Measurements from ENCODE around the gene ITGB7. TPM values are rescaled to one million over a fixed set of nuclear protein-coding genes. Genes with fewer than 3 reads are reported as not detected.

ITGB7 gene
- total and polyA plus RNA-seq, 9 of the 15 experiments (the other 6 are each of a cell fraction or from before 2014, with no cell fraction given), result 0.06 to 2.0 (median 0.67) TPM

- TF ChIP-seq HNRNPH1 (optimal IDR thresholded peaks at IDR 0.05; ENCODE audit: low read depth, low read length) (no peak), POLR2AphosphoS2 (IDR thresholded peaks at IDR 0.05; ENCODE audit: low read length) (no peak), MED1 (CRISPR knock-in tag; IDR thresholded peaks at IDR 0.05; ENCODE audit: borderline replicate concordance) (no peak), KLF16 (IDR thresholded peaks at IDR 0.05) (no peak), ZNF324 (CRISPR knock-in tag; IDR thresholded peaks at IDR 0.05) (no peak), ZNF444 (CRISPR knock-in tag; IDR thresholded peaks at IDR 0.05) (no peak), ZNF830 (CRISPR knock-in tag; IDR thresholded peaks at IDR 0.05) (no peak), ZNF23 (CRISPR knock-in tag; IDR thresholded peaks at IDR 0.05) (no peak), E2F1 (CRISPR knock-in tag; IDR thresholded peaks at IDR 0.05) (no peak), PHF20 (IDR thresholded peaks at IDR 0.05; ENCODE audit: partially characterized antibody) (no peak), RBM14 (IDR thresholded peaks at IDR 0.05; ENCODE audit: borderline replicate concordance, insufficient read depth, low read depth, low read length) (no peak), ARID1B (IDR thresholded peaks at IDR 0.05) (peak; percentile 15; the same call in 1 of the 2 replicates), MAFF (IDR thresholded peaks at IDR 0.05; ENCODE audit: low read length) (no peak), SAFB (IDR thresholded peaks at IDR 0.05; ENCODE audit: borderline replicate concordance, low read depth, low read length) (peak; percentile 39; the same call in 1 of the 2 replicates), POLR2A (conservative IDR thresholded peaks at IDR 0.05) (no peak), GTF2E2 (tag; IDR thresholded peaks at IDR 0.05) (no peak), XRCC3 (IDR thresholded peaks at IDR 0.05) (no peak), MTA2 (IDR thresholded peaks at IDR 0.05; ENCODE audit: low read depth) (0 out of 2 replicates have a peak, but pooled peaks have one; percentile 17)
- TF ChIP-seq, protein P1, sequence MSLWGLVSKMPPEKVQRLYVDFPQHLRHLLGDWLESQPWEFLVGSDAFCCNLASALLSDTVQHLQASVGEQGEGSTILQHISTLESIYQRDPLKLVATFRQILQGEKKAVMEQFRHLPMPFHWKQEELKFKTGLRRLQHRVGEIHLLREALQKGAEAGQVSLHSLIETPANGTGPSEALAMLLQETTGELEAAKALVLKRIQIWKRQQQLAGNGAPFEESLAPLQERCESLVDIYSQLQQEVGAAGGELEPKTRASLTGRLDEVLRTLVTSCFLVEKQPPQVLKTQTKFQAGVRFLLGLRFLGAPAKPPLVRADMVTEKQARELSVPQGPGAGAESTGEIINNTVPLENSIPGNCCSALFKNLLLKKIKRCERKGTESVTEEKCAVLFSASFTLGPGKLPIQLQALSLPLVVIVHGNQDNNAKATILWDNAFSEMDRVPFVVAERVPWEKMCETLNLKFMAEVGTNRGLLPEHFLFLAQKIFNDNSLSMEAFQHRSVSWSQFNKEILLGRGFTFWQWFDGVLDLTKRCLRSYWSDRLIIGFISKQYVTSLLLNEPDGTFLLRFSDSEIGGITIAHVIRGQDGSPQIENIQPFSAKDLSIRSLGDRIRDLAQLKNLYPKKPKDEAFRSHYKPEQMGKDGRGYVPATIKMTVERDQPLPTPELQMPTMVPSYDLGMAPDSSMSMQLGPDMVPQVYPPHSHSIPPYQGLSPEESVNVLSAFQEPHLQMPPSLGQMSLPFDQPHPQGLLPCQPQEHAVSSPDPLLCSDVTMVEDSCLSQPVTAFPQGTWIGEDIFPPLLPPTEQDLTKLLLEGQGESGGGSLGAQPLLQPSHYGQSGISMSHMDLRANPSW (CRISPR knock-in tag; IDR thresholded peaks at IDR 0.05), result no peak
- TF ChIP-seq, protein P2, sequence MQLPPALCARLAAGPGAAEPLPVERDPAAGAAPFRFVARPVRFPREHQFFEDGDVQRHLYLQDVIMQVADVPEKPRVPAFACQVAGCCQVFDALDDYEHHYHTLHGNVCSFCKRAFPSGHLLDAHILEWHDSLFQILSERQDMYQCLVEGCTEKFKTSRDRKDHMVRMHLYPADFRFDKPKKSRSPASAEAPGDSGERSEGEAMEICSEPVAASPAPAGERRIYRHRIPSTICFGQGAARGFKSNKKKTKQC (CRISPR knock-in tag; IDR thresholded peaks at IDR 0.05), result no peak
- TF ChIP-seq, protein P3, sequence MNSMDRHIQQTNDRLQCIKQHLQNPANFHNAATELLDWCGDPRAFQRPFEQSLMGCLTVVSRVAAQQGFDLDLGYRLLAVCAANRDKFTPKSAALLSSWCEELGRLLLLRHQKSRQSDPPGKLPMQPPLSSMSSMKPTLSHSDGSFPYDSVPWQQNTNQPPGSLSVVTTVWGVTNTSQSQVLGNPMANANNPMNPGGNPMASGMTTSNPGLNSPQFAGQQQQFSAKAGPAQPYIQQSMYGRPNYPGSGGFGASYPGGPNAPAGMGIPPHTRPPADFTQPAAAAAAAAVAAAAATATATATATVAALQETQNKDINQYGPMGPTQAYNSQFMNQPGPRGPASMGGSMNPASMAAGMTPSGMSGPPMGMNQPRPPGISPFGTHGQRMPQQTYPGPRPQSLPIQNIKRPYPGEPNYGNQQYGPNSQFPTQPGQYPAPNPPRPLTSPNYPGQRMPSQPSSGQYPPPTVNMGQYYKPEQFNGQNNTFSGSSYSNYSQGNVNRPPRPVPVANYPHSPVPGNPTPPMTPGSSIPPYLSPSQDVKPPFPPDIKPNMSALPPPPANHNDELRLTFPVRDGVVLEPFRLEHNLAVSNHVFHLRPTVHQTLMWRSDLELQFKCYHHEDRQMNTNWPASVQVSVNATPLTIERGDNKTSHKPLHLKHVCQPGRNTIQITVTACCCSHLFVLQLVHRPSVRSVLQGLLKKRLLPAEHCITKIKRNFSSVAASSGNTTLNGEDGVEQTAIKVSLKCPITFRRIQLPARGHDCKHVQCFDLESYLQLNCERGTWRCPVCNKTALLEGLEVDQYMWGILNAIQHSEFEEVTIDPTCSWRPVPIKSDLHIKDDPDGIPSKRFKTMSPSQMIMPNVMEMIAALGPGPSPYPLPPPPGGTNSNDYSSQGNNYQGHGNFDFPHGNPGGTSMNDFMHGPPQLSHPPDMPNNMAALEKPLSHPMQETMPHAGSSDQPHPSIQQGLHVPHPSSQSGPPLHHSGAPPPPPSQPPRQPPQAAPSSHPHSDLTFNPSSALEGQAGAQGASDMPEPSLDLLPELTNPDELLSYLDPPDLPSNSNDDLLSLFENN (IDR thresholded peaks at IDR 0.05; ENCODE audit: low read depth in 2 of 2, low read length in 2 of 2), result no peak
Observed at GRCh38 chr12:53219292-53219955, 12.4 kb upstream of the ITGB7 start (continued).
